ENCODE data around the gene RAP1GAP.

DNA sequence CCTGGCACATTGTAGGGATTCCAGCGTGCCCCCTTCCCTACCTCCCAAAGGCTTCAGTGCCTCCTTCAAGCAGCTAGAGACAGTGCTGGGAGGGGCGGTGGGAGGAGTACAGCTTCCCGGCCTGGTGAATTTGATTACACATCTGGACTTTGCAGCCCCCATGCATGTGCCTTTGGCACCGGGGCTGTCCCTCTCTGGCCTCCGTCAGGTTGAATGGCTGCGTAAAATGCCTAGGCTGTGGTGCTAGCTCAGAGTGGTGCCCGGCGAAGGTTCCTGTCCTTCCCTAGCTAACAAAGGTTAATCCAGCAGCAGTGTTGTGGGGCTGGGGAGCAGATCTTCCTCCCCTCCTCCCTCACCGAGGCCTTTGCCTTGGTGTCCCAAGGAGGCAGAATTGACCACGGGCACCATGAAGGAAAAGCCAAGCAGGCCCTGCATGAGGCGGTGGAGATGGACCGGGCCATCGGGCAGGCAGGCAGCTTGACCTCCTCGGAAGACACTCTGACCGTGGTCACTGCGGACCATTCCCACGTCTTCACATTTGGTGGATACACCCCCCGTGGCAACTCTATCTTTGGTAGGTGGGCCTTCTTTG lies 93.7 kb downstream of the RAP1GAP start:
- TF ChIP-seq EZH2 (IDR thresholded peaks at IDR 0.05; ENCODE audit: insufficient read depth, poor library complexity, severe bottlenecking) (no peak), EZH2phosphoT487 (IDR thresholded peaks at IDR 0.05; ENCODE audit: insufficient read depth, low read depth) (no peak)
